ENCODE data around the gene PCDHB14.
"Not testable (repeated sequence)": the region's sequence is repeated elsewhere in the genome, so short reads cannot be mapped to it uniquely, and the experiment has no call there.

The PCDHB14 gene

DNA sequence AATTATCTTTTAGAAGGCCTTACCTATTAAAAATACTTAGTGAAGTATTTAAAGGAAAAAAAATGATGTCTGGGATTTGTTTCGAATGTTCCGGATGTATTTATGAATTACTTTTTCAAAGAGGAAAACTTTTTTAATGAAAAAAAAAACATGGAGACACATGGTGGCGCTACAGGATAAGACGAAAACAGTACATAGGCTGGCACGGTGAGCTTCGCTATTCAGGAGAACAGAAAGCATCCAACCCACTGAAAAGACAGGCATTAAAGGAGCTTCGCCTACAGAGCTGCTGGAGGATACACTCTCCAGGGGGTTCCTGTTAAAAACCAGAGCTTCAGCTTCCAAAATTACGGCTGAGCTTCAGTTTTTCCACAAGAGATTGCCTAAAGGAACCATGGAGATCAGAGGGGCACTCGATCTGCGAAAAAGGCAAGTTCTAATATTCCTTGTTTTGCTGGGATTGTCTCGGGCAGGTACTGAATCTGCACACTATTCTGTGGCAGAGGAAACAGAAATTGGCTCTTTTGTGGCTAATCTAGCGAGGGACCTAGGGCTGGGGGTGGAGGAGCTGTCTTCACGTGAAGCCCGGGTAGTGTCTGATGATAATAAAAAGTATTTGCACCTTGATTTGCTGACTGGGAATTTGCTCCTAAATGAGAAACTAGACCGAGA lies at the start of gene PCDHB14:
Gene PCDHB14, plus strand, starts transcription at position 232 of the 672 bp plus-strand sequence. Its CDS starts 163 bp downstream, at position 395.
- DNase-seq (ENCODE audit: low read depth) = peak; percentile 28

DNA sequence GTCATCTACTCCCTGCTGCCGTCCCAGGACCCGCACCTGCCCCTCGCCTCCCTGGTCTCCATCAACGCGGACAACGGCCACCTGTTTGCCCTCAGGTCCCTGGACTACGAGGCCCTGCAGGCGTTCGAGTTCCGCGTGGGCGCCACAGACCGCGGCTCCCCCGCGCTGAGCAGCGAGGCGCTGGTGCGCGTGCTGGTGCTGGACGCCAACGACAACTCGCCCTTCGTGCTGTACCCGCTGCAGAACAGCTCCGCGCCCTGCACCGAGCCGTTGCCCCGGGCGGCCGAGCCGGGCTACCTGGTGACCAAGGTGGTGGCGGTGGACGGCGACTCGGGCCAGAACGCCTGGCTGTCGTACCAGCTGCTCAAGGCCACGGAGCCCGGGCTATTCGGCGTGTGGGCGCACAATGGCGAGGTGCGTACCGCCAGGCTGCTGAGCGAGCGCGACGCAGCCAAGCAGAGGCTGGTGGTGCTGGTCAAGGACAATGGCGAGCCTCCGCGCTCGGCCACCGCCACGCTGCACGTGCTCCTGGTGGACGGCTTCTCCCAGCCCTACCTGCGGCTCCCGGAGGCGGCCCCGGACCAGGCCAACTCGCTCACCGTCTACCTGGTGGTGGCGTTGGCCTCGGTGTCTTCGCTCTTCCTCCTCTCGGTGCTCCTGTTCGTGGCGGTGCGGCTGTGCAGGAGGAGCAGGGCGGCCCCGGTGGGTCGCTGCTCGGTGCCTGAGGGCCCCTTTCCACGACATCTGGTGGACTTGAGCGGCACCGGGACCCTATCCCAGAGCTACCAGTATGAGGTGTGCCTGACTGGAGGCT lies 48.6 kb upstream of the PCDHB14 start:
- not testable (repeated sequence) for DNase-seq (ENCODE audit: low read depth)

DNA sequence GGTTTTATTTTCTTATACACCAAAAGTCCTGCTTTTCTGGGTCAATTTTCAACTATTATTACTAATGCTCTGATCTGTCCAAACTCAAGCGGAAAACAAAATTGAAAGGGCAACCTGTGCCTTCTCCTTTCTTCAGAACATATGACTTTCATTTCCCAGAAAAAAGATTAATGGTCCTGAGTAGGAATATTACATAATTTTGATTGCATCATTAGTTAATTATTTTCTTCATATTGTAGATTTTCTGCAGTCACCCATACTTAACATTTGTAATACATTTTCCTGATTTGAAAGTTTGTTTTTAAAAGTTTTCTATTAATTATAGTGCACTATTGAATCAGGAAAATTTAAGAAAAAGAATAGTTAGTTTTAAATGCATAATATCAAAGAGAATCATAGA lies 47.2 kb upstream of the PCDHB14 start:
- DNase-seq (ENCODE audit: low read depth) = no peak

DNA sequence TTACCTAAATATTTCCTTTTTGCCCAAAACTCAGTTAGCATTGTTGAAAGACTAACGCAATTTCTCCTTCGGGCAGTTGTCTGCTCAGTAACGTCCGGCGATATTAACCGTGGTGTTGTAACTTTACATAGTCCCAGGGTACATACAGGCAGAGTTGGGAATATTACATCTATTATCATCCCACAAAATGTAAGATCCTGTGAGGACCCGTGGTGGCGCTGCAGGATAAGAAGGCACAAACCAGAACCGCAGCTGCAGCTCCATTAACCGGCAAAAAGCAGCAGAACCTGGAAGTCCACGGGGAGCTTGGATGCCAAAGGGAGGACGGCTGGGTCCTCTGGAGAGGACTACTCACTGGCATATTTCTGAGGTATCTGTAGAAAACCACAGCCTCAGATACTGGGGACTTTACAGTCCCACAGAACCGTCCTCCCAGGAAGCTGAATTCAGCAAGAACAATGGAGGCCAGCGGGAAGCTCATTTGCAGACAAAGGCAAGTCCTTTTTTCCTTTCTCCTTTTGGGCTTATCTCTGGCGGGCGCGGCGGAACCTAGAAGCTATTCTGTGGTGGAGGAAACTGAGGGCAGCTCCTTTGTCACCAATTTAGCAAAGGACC lies 45.5 kb upstream of the PCDHB14 start, which contains the start of gene PCDHB8:
Gene PCDHB8, plus strand, starts transcription at position 214 of the 615 bp plus-strand sequence. Its CDS starts 245 bp downstream, at position 459.
- DNase-seq (ENCODE audit: low read depth) = not testable (repeated sequence)

DNA sequence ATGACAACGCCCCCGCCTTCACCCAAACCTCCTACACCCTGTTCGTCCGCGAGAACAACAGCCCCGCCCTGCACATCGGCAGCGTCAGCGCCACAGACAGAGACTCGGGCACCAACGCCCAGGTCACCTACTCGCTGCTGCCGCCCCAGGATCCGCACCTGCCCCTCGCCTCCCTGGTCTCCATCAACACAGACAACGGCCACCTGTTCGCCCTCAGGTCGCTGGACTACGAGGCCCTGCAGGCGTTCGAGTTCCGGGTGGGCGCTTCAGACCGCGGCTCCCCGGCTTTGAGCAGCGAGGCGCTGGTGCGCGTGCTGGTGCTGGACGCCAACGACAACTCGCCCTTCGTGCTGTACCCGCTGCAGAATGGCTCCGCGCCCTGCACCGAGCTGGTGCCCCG lies 43.8 kb upstream of the PCDHB14 start:
- DNase-seq (ENCODE audit: low read depth) = not testable (repeated sequence)

DNA sequence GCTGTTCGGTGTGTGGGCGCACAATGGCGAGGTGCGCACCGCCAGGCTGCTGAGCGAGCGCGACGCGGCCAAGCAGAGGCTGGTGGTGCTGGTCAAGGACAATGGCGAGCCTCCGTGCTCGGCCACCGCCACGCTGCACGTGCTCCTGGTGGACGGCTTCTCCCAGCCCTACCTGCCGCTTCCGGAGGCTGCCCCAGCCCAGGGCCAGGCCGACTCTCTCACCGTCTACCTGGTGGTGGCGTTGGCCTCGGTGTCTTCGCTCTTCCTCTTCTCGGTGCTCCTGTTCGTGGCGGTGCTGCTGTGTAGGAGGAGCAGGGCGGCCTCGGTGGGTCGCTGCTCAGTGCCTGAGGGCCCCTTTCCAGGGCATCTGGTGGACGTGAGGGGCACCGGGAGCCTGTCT lies 43.3 kb upstream of the PCDHB14 start:
- DNase-seq (ENCODE audit: low read depth) = not testable (repeated sequence)

DNA sequence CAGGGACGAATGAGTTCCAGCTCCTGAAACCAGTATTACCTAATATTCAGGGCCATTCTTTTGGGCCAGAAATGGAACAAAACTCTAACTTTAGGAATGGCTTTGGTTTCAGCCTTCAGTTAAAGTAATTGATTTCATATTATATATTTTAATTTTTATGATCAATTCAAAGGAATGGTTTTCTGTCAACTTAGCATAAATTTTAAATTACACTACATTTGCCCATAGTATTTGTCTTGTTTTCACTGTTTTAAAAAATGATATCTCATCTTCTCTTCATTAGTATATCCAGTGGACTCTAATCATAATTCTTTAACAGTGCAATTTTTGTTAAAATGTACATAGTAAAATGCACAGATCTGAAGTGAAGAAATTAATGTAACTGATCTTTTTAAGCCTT lies 42.8 kb upstream of the PCDHB14 start:
- no peak for DNase-seq (ENCODE audit: low read depth)

DNA sequence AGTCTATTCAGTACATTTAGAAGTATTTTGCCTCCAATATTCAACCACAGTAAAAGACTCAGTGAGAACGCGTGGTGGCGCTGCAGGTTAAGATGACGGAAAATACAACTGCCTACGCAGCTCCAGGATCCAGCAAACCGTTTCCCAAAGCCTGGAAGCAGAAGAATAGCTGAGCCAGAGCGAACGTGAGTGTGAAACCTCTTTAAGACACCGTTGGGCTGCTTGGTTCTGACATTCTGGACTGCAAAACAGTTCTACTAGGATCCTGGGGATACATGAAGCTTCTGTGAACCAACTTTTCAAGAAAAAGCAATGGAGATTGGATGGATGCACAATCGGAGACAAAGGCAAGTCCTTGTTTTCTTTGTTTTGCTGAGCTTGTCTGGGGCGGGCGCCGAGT lies 40.9 kb upstream of the PCDHB14 start, which contains the start of gene PCDHB16:
Gene PCDHB16, plus strand, starts transcription at position 140 of the 400 bp plus-strand sequence. Its CDS starts 173 bp downstream, at position 313.
- peak; percentile 5 for DNase-seq (ENCODE audit: low read depth)

DNA sequence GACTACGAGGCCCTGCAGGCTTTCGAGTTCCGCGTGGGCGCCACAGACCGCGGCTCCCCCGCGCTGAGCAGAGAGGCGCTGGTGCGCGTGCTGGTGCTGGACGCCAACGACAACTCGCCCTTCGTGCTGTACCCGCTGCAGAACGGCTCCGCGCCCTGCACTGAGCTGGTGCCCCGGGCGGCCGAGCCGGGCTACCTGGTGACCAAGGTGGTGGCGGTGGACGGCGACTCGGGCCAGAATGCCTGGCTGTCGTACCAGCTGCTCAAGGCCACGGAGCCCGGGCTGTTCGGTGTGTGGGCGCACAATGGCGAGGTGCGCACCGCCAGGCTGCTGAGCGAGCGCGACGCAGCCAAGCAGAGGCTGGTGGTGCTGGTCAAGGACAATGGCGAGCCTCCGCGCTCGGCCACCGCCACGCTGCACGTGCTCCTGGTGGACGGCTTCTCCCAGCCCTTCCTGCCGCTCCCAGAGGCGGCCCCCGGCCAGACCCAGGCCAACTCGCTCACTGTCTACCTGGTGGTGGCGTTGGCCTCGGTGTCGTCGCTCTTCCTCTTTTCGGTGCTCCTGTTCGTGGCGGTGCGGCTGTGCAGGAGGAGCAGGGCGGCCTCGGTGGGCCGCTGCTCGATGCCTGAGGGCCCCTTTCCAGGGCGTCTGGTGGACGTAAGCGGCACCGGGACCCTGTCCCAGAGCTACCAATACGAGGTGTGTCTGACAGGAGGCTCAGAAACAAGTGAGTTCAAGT lies 38.9 kb upstream of the PCDHB14 start:
- not testable (repeated sequence) for DNase-seq (ENCODE audit: low read depth)

DNA sequence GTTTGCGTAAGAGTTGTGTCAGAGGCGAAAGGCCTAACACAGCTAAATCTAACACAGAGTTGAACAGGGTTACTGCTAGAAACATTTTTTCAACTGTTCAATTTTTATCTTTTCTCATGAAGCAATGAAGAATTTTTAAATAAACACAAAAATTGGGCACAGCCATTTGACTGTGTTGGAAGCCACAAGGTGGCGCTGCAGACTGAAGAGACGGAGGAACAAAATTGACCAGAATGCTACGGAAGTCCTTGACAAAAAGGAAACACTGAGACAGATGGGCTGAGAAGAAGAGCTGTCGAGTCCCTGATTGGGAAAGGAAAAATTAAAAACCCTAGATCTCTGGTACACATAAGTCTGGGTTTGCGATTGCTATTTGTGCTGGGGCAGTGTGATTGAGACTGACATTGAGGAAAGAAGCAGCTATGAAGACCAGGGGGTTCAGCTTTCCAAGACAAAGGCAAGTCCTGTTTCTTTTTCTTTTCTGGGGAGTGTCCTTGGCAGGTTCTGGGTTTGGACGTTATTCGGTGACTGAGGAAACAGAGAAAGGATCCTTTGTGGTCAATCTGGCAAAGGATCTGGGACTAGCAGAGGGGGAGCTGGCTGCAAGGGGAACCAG lies 36.1 kb upstream of the PCDHB14 start, which contains the start of gene PCDHB9:
Gene PCDHB9, plus strand, starts transcription at position 265 of the 616 bp plus-strand sequence. Its CDS starts 158 bp downstream, at position 423.
- DNase-seq (ENCODE audit: low read depth) = peak; percentile 18

DNA sequence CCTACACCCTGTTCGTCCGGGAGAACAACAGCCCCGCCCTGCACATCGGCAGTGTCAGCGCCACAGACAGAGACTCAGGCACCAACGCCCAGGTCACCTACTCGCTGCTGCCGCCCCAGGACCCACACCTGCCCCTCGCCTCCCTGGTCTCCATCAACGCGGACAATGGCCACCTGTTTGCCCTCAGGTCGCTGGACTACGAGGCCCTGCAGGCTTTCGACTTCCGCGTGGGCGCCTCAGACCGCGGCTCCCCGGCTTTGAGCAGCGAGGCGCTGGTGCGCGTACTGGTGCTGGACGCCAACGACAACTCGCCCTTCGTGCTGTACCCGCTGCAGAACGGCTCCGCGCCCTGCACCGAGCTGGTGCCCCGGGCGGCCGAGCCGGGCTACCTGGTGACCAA lies 34.5 kb upstream of the PCDHB14 start:
- not testable (repeated sequence) for DNase-seq (ENCODE audit: low read depth)

DNA sequence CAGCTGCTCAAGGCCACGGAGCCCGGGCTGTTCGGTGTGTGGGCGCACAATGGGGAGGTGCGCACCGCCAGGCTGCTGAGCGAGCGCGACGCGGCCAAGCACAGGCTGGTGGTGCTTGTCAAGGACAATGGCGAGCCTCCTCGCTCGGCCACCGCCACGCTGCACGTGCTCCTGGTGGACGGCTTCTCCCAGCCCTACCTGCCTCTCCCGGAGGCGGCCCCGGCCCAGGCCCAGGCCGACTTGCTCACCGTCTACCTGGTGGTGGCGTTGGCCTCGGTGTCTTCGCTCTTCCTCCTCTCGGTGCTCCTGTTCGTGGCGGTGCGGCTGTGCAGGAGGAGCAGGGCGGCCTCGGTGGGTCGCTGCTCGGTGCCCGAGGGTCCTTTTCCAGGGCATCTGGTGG lies 34.0 kb upstream of the PCDHB14 start:
- not testable (repeated sequence) for DNase-seq (ENCODE audit: low read depth)

DNA sequence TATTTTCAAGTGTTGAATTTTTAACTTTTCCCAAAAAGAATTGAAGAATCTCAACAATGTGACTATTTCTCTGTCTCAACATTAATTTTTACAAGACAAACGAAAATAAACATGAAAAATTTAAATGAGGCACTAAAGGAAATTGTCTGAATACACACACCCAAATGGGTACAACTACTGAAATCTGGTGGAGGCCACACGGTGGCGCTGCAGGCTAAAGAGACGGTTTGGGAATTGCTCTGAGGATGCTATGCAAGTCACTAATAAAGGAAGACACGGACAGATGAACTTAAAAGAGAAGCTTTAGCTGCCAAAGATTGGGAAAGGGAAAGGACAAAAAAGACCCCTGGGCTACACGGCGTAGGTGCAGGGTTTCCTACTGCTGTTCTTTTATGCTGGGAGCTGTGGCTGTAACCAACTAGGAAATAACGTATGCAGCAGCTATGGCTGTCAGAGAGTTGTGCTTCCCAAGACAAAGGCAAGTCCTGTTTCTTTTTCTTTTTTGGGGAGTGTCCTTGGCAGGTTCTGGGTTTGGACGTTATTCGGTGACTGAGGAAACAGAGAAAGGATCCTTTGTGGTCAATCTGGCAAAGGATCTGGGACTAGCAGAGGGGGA lies 30.9 kb upstream of the PCDHB14 start, which contains the start of gene PCDHB10:
Gene PCDHB10, plus strand, starts transcription at position 244 of the 616 bp plus-strand sequence. Its CDS starts 200 bp downstream, at position 444.
- DNase-seq (ENCODE audit: low read depth) = peak; percentile 15

DNA sequence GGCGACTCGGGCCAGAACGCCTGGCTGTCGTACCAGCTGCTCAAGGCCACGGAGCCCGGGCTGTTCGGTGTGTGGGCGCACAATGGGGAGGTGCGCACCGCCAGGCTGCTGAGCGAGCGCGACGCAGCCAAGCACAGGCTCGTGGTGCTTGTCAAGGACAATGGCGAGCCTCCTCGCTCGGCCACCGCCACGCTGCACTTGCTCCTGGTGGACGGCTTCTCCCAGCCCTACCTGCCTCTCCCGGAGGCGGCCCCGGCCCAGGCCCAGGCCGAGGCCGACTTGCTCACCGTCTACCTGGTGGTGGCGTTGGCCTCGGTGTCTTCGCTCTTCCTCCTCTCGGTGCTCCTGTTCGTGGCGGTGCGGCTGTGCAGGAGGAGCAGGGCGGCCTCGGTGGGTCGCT lies 28.8 kb upstream of the PCDHB14 start:
- DNase-seq (ENCODE audit: low read depth) = not testable (repeated sequence)

DNA sequence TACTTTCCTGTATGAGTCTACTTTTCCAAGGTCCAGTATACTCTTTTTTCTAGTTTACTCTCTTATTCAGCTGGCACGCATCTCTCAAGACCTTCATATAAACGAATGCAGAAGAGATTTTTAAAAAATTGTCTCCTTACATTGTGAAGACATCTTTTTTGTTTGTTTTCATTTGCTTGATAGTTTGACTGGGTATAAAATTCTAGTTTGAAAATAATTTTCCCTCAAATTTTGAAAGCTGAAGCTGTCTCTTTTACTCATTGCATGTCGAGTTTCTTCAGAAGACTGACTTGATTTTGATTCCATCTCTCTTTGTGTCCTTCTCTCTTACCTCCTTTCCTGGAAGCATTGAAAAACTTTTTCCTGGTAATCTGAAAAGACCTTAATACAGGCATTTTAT lies 26.8 kb upstream of the PCDHB14 start:
- no peak for DNase-seq (ENCODE audit: low read depth)

DNA sequence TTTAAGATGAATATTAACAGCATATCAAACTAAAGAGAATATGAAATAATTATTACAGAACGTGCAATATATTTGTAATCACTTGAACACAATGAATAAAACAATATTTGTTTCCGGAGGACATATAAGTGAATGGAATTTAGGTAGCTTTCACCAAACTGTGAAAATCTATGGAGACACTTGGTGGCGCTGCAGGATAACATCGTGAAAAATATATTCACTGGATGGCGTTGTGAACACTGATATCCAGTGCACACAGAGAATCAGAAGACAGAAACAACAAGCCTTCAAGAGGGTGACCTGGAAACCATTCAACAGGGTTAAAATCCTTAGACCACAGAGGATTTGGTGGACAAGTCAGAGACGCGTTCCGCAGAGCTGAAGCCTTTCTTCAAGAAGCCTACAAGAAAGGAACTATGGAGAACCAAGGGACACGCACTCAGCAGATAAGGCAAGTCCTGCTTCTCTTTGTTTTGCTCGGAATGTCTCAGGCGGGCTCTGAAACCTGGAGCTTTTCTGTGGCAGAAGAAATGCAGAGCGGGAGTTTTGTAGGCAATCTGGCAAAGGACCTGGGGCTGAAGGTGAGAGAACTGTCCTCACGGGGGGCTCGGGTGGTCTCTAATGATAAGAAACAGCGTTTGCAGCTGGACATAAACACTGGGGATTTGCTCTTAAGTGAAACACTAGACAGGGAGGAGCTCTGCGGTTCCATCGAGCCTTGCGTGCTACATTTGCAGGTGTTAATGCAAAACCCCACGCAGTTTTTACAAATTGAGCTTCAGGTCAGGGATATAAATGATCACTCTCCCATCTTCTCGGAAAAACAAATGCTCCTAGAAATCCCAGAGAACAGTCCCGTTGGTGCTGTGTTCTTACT lies 23.5 kb upstream of the PCDHB14 start, which contains the start of gene PCDHB11:
Gene PCDHB11, plus strand, starts transcription at position 269 of the 877 bp plus-strand sequence. Its CDS starts 148 bp downstream, at position 417.
- DNase-seq (ENCODE audit: low read depth) = no peak

DNA sequence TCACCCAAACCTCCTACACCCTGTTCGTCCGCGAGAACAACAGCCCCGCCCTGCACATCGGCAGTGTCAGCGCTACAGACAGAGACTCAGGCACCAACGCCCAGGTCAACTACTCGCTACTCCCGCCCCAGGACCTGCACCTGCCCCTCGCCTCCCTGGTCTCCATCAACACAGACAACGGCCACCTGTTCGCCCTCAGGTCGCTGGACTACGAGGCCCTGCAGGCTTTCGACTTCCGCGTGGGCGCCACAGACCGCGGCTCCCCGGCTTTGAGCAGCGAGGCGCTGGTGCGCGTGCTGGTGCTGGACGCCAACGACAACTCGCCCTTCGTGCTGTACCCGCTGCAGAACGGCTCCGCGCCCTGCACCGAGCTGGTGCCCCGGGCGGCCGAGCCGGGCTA lies 22.0 kb upstream of the PCDHB14 start:
- not testable (repeated sequence) for DNase-seq (ENCODE audit: low read depth)

DNA sequence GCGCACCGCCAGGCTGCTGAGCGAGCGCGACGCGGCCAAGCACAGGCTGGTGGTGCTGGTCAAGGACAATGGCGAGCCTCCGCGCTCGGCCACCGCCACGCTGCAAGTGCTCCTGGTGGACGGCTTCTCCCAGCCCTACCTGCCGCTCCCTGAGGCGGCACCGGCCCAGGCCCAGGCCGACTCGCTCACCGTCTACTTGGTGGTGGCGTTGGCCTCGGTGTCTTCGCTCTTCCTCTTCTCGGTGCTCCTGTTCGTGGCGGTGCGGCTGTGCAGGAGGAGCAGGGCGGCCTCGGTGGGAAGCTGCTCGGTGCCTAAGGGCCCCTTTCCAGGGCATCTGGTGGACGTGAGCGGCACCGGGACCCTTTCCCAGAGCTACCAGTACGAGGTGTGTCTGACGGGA lies 21.5 kb upstream of the PCDHB14 start:
- DNase-seq (ENCODE audit: low read depth) = not testable (repeated sequence)

DNA sequence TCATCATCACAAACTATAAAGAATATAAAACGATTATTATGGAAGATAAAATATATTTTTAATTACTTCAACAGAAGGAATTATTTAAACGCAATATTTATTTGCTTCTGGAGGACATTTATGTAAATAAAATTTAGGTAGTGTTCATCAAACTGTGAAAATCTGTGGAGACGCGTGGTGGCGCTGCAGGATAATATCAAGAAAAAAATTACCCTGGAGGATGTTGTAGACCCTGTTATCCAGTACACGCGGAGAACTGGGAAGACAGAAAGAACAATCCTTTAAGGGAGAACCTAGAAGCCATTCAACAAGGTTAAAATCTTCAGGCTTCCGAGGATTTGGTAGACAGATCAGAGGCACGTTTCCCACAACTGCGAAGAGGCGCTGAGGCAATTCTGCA lies 14.7 kb upstream of the PCDHB14 start, which contains the start of gene PCDHB12:
Gene PCDHB12, plus strand, starts transcription at position 242 of the 400 bp plus-strand sequence. CDS start 189 bp downstream, outside the sequence.
- no peak for DNase-seq (ENCODE audit: low read depth)

Measured in iris pigment epithelial cell (primary cell).